ENCODE results near the gene IER5. TPM values are rescaled to one million over a fixed set of nuclear protein-coding genes. Genes with fewer than 3 reads are reported as not detected.

IER5 gene
- polyA plus RNA-seq, 1 of the 3 experiments (the other 2 are of a cell fraction): 52.9 TPM

DNA sequence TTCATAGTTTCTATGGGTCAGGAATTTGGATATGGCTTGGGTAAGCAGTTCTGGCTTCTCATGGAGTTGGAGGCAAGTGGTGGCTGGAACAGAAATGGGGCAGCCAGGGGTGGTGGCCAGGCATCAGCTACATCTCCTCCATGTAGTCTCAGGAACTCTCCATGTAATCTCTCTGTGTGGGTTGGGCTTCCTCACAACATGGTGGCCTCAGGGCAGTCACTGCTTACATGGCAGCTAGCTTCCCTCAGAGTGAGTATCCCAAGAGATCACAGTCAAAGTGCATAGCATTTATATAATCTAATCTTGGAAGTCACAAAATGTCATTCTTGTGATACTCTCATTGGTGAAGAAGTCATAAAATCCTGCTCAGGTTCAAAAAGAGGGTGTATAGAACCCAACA, 29.1 kb upstream of the IER5 start (continued):
- TF ChIP-seq, protein P1, sequence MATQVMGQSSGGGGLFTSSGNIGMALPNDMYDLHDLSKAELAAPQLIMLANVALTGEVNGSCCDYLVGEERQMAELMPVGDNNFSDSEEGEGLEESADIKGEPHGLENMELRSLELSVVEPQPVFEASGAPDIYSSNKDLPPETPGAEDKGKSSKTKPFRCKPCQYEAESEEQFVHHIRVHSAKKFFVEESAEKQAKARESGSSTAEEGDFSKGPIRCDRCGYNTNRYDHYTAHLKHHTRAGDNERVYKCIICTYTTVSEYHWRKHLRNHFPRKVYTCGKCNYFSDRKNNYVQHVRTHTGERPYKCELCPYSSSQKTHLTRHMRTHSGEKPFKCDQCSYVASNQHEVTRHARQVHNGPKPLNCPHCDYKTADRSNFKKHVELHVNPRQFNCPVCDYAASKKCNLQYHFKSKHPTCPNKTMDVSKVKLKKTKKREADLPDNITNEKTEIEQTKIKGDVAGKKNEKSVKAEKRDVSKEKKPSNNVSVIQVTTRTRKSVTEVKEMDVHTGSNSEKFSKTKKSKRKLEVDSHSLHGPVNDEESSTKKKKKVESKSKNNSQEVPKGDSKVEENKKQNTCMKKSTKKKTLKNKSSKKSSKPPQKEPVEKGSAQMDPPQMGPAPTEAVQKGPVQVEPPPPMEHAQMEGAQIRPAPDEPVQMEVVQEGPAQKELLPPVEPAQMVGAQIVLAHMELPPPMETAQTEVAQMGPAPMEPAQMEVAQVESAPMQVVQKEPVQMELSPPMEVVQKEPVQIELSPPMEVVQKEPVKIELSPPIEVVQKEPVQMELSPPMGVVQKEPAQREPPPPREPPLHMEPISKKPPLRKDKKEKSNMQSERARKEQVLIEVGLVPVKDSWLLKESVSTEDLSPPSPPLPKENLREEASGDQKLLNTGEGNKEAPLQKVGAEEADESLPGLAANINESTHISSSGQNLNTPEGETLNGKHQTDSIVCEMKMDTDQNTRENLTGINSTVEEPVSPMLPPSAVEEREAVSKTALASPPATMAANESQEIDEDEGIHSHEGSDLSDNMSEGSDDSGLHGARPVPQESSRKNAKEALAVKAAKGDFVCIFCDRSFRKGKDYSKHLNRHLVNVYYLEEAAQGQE (IDR thresholded peaks at IDR 0.05; ENCODE audit: low read depth, low read length): no peak
- TF ChIP-seq SIN3A (IDR thresholded peaks at IDR 0.05; ENCODE audit: borderline replicate concordance, low read depth, low read length) (no peak), JUND (IDR thresholded peaks at IDR 0.05) (no peak), ELF1 (IDR thresholded peaks at IDR 0.05) (no peak), RAD21 (IDR thresholded peaks at IDR 0.05; ENCODE audit: low read length) (no peak), SMC3 (IDR thresholded peaks at IDR 0.05; ENCODE audit: low read depth, low read length) (no peak), TEAD4 (IDR thresholded peaks at IDR 0.05; ENCODE audit: borderline replicate concordance, insufficient read depth) (no peak)
- TF ChIP-seq, protein P2, sequence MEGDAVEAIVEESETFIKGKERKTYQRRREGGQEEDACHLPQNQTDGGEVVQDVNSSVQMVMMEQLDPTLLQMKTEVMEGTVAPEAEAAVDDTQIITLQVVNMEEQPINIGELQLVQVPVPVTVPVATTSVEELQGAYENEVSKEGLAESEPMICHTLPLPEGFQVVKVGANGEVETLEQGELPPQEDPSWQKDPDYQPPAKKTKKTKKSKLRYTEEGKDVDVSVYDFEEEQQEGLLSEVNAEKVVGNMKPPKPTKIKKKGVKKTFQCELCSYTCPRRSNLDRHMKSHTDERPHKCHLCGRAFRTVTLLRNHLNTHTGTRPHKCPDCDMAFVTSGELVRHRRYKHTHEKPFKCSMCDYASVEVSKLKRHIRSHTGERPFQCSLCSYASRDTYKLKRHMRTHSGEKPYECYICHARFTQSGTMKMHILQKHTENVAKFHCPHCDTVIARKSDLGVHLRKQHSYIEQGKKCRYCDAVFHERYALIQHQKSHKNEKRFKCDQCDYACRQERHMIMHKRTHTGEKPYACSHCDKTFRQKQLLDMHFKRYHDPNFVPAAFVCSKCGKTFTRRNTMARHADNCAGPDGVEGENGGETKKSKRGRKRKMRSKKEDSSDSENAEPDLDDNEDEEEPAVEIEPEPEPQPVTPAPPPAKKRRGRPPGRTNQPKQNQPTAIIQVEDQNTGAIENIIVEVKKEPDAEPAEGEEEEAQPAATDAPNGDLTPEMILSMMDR (IDR thresholded peaks at IDR 0.05): no peak
- TF ChIP-seq, protein P3, sequence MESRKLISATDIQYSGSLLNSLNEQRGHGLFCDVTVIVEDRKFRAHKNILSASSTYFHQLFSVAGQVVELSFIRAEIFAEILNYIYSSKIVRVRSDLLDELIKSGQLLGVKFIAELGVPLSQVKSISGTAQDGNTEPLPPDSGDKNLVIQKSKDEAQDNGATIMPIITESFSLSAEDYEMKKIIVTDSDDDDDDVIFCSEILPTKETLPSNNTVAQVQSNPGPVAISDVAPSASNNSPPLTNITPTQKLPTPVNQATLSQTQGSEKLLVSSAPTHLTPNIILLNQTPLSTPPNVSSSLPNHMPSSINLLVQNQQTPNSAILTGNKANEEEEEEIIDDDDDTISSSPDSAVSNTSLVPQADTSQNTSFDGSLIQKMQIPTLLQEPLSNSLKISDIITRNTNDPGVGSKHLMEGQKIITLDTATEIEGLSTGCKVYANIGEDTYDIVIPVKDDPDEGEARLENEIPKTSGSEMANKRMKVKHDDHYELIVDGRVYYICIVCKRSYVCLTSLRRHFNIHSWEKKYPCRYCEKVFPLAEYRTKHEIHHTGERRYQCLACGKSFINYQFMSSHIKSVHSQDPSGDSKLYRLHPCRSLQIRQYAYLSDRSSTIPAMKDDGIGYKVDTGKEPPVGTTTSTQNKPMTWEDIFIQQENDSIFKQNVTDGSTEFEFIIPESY (IDR thresholded peaks at IDR 0.05; ENCODE audit: borderline replicate concordance, low read depth): no peak

DNA sequence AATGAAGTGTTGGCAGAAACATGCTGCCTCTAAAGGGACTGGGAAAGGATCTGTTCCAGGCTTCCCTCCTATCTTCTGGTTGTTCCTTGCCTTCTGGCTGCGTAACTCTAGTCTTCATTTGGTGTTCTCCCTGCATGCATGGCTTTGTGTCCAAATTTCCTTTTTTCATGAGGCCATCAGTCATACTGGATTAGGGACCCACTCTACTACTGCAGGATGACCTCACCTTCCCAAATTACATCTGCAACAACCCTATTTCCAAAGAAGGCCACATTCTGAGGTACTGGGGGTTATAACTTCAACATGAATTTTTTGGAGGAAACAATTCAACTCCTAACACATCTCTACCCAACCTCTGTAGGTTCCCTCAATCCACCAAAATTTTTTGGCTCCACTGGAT, 28.4 kb upstream of the IER5 start:
- Histone ChIP-seq H3K9ac (no peak overlapping the region), H3K4me1 (ENCODE audit: control insufficient read depth in 1 of 2, insufficient read depth in 2 of 2, low read depth in 1 of 2, low read length in 1 of 2) (peaks cover 0 to 6% of the 10 kb centered on the region in 2 experiments; a peak in 2 of 4 replicates), H3K27ac (ENCODE audit: low read depth in 2 of 2, low read length in 1 of 2) (no peak overlapping the region), H3K9me2 (no peaks in the 10 kb centered on the region), H3K9me3 (no peaks in the 10 kb centered on the region), H3F3A (replicated peaks; ENCODE audit: insufficient read depth) (no peaks in the 10 kb centered on the region), H3K36me3 (replicated peaks in 1 of 2; ENCODE audit: control insufficient read depth in 1 of 2, insufficient read depth in 2 of 2, low read length in 1 of 2) (no peaks in the 10 kb centered on the region), H3K4me2 (no peak overlapping the region), H3K27me3 (ENCODE audit: insufficient read depth) (no peaks in the 10 kb centered on the region), H3K79me2 (ENCODE audit: insufficient read depth) (no peaks in the 10 kb centered on the region), H3K4me3 (ENCODE audit: low read depth in 2 of 2, low read length in 1 of 2) (no peak overlapping the region), H4K20me1 (ENCODE audit: insufficient read depth) (no peaks in the 10 kb centered on the region), H2AFZ (ENCODE audit: low read depth) (no peak overlapping the region)
- no peak for DNase-seq
- ChIA-PET CTCF (interaction anchor here (4.1 kb wide), 1 partner anchor 82 kb away, joined by 13 read pairs; no protein-coding TSS in a partner anchor), POLR2A (no interaction called here)
- 86% methylated on average over 1 of the region's 1 CpG for WGBS (ENCODE audit: low lambda C conversion rate)
- TF ChIP-seq, protein P3 (IDR thresholded peaks at IDR 0.05; ENCODE audit: borderline replicate concordance, low read depth): no peak
- TF ChIP-seq, protein P4, sequence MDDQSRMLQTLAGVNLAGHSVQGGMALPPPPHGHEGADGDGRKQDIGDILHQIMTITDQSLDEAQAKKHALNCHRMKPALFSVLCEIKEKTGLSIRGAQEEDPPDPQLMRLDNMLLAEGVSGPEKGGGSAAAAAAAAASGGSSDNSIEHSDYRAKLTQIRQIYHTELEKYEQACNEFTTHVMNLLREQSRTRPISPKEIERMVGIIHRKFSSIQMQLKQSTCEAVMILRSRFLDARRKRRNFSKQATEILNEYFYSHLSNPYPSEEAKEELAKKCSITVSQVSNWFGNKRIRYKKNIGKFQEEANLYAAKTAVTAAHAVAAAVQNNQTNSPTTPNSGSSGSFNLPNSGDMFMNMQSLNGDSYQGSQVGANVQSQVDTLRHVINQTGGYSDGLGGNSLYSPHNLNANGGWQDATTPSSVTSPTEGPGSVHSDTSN (IDR thresholded peaks at IDR 0.05): no peak
- TF ChIP-seq MXI1 (IDR thresholded peaks at IDR 0.05; ENCODE audit: low read depth, low read length): no peak
- TF ChIP-seq, protein P1 (IDR thresholded peaks at IDR 0.05; ENCODE audit: low read depth, low read length): no peak
- TF ChIP-seq, protein P5, sequence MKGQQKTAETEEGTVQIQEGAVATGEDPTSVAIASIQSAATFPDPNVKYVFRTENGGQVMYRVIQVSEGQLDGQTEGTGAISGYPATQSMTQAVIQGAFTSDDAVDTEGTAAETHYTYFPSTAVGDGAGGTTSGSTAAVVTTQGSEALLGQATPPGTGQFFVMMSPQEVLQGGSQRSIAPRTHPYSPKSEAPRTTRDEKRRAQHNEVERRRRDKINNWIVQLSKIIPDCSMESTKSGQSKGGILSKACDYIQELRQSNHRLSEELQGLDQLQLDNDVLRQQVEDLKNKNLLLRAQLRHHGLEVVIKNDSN (IDR thresholded peaks at IDR 0.05; ENCODE audit: borderline replicate concordance, low read depth): no peak
